Lung (tissue), 12 donors: Measurements from ENCODE around the gene CLCN2. TPM values are rescaled to one million over a fixed set of nuclear protein-coding genes. Genes with fewer than 3 reads are reported as not detected.

Experiments used
- ATAC-seq: fragments of 200-7000 bp; cut with Tn5 transposase; one replicate; pipeline ENCODE4 v1.9.1; 2020; ENCODE audit warnings: moderate number of reproducible peaks; ENCODE audit not compliant: insufficient read depth, low FRiP score
- DNase-seq, 3 donors: peaks; one replicate each; pipeline ENCODE4 v3.0.0-alpha.2; 2013 to 2017
- H3K27ac ChIP-seq, 2 donors: one replicate each; pipeline ENCODE4 v1.5.1; 2013; ENCODE audit warnings: mild to moderate bottlenecking in 2 of 2, moderate library complexity in 2 of 2, control low read depth in 1 of 2, inconsistent platforms in 1 of 2, low read depth in 1 of 2, low read length in 1 of 2
- H3K27me3 ChIP-seq, 3 donors: one replicate each; pipeline ENCODE4 v1.5.1; 2013; ENCODE audit warnings: low read length in 2 of 3; ENCODE audit not compliant: control insufficient read depth in 3 of 3, insufficient read depth in 3 of 3
- H3K36me3 ChIP-seq, 4 donors: one replicate each; pipeline ENCODE4 v1.5.1; 2013; ENCODE audit warnings: low read length in 4 of 4, mild to moderate bottlenecking in 1 of 4, moderate library complexity in 1 of 4; ENCODE audit not compliant: control insufficient read depth in 4 of 4, insufficient read depth in 4 of 4
- H3K4me1 ChIP-seq, 5 donors: one replicate each; pipeline ENCODE4 v1.5.1; 2013; ENCODE audit warnings: low read length in 5 of 5, mild to moderate bottlenecking in 2 of 5, moderate library complexity in 1 of 5; ENCODE audit not compliant: control insufficient read depth in 5 of 5, insufficient read depth in 5 of 5
- H3K4me3 ChIP-seq: one replicate; pipeline ENCODE4 v1.5.1; 2013; ENCODE audit warnings: mild to moderate bottlenecking, control low read depth, moderate library complexity
- H3K9ac ChIP-seq, 2 donors: one replicate each; pipeline ENCODE4 v1.5.1; 2013; ENCODE audit warnings: low read length in 2 of 2, control low read depth in 1 of 2; ENCODE audit not compliant: insufficient read depth in 1 of 2
- H3K9me3 ChIP-seq, 4 donors: one replicate each; pipeline ENCODE4 v1.5.1; 2013; ENCODE audit warnings: low read length in 3 of 4, mild to moderate bottlenecking in 1 of 4, moderate library complexity in 1 of 4; ENCODE audit not compliant: control insufficient read depth in 4 of 4, insufficient read depth in 3 of 4
- WGBS, 2 donors: extraction: QIAGEN DNeasy Blood & Tissue Kit; methylation state at CpG; one replicate each; pipeline ENCODE4 v1.1.7; 2013; 5-methylcytosine and 5-hydroxymethylcytosine counted together
- polyA plus RNA-seq, 2 donors: library from polyadenylated mRNA; stranded (reverse); fragments of 200-250 nt; gene quantifications; one replicate each; pipeline ENCODE4 v1.2.1, GENCODE V29; 2013
- total RNA-seq, 2 donors: library from RNA; depleted of rRNA in 1 of 2; stranded (reverse); fragments of >200 nt in 1 of 2; gene quantifications; one replicate each; pipeline ENCODE4 v1.2.1, GENCODE V29; 2014 to 2021
- TF ChIP-seq, protein P1 (sequence below): IDR thresholded peaks from 2 replicates; pipeline ENCODE4 v1.5.1; 2012; ENCODE audit warnings: mild to moderate bottlenecking; ENCODE audit errors: control extremely low read depth, extremely low read depth
- donor health status: control.
- donor health status: control.
- donor health status: Bipolar disorder and iron deficiency.
- donor health status: healthy.
- donor health status: DM: yes; HTN: yes; CAD: no.

CLCN2 gene
- total and polyA plus RNA-seq, 4 donors = 2.7 to 8.7 (median 5.4) TPM

DNA sequence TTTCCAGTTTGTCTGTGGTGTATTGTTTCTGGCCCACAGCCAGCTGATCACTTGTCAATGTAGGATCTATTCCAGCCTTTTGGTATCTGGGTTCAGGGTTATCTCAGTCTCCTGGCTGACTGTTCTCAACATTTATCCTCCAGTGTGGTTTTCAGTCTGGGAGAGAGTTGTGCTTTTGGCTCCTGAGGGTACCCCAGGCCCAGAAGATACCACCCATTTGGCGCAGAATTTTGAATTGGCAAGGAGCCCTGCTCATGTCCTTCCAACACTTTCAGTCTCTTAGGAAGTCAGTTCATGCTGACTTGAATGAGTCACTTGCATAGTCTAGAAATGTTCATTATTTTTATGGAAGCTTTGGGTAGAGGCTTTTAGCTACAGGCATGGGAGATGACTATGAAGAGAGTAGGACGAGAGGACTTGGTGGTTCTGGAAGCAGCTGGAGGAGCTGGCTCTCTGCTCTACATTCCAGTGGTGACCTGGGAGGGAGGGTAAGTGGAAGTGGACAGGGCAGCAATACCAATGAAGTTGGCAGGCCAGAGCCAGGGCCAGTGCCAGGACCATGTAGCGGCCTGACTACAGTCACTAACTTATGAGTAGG, 7.3 kb upstream of the CLCN2 start:
- H3K9me3 ChIP-seq = no peaks in the 10 kb centered on the region
- H3K27me3 ChIP-seq = no peaks in the 10 kb centered on the region
- DNase-seq (peak in 1 of 3 donors; percentile 49), ATAC-seq (no peak)
- peaks cover 10 to 30% (median 15%) of the 10 kb centered on the region in 4 donors for H3K36me3 ChIP-seq
- peaks cover 0 to 21% (median 7%) of the 10 kb centered on the region in 5 donors for H3K4me1 ChIP-seq
- H3K4me3 ChIP-seq = no peak overlapping the region
- TF ChIP-seq, protein P1, sequence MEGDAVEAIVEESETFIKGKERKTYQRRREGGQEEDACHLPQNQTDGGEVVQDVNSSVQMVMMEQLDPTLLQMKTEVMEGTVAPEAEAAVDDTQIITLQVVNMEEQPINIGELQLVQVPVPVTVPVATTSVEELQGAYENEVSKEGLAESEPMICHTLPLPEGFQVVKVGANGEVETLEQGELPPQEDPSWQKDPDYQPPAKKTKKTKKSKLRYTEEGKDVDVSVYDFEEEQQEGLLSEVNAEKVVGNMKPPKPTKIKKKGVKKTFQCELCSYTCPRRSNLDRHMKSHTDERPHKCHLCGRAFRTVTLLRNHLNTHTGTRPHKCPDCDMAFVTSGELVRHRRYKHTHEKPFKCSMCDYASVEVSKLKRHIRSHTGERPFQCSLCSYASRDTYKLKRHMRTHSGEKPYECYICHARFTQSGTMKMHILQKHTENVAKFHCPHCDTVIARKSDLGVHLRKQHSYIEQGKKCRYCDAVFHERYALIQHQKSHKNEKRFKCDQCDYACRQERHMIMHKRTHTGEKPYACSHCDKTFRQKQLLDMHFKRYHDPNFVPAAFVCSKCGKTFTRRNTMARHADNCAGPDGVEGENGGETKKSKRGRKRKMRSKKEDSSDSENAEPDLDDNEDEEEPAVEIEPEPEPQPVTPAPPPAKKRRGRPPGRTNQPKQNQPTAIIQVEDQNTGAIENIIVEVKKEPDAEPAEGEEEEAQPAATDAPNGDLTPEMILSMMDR = no peak
- H3K9ac ChIP-seq = no peak overlapping the region
- no peak overlapping the region for H3K27ac ChIP-seq
- WGBS, 2 donors = 62 to 84% methylated on average over 3 of the region's 3 CpGs

DNA sequence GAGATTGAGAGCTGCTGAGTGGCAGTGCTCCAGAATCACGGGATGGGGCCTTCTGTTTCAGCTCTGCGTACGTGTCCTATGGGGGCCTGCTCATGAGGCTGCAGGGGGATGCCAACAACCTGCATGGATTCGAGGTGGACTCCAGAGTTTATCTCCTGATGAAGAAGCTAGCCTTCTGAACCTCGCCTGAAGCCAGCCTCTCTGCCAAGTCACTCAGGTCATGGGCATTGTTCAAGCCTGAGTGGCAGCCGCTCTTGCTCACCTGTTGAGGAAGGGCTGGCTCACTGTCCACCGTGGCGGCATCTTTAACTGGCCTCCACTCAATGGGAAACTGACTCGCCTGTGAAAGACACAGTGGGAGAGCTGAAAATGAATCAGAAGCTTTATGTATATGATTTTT, 6.7 kb upstream of the CLCN2 start:
- H3K36me3 ChIP-seq = peaks cover 10 to 30% (median 15%) of the 10 kb centered on the region in 4 donors
- no peaks in the 10 kb centered on the region for H3K9me3 ChIP-seq
- WGBS, 2 donors = 89 to 96% methylated on average over 9 of the region's 9 CpGs
- no peak overlapping the region for H3K27ac ChIP-seq
- H3K9ac ChIP-seq = no peak overlapping the region
- no peak for ATAC-seq
- TF ChIP-seq, protein P1 = no peak
- H3K27me3 ChIP-seq = no peaks in the 10 kb centered on the region
- peaks cover 0 to 24% (median 7%) of the 10 kb centered on the region in 5 donors for H3K4me1 ChIP-seq
- no peak overlapping the region for H3K4me3 ChIP-seq
- no peak for DNase-seq

DNA sequence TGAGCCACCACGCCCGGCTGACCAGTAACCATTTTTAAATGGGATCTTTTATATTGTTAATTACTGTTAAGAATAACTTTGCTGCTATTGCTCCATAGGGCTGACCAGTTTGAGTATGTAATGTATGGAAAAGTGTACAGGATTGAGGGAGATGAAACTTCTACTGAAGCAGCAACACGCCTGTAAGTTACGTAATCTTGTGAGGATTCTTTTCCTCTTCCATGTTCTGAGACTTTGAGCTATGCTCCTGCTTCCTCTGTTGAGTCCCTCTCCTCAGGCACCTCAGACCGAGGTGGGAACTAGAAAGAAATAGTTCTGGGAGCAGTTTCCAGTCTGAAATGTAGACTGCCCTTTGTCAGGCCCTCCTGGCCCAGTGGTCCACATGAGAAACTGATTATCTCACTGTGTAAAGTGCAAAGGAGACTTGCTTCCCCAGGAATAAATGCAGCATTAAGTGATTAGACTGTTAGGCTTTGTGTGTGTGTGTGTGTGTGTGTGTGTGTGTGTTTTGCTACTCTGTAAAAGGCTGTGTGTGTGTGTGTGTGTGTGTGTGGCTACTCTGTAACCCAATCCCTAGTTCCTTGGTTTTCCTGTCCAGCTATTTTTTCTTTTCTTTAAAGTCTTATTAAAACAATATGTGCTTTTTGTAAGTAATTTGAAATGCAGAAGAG, 5.3 kb upstream of the CLCN2 start:
- TF ChIP-seq, protein P1 = no peak
- no peak overlapping the region for H3K27ac ChIP-seq
- H3K4me1 ChIP-seq = peaks cover 0 to 24% (median 7%) of the 10 kb centered on the region in 5 donors
- WGBS, 2 donors = 72 to 82% methylated on average over 5 of the region's 5 CpGs
- H3K9me3 ChIP-seq = no peaks in the 10 kb centered on the region
- no peak overlapping the region for H3K9ac ChIP-seq
- no peaks in the 10 kb centered on the region for H3K27me3 ChIP-seq
- no peak overlapping the region for H3K4me3 ChIP-seq
- DNase-seq = no peak
- H3K36me3 ChIP-seq = peaks cover 10 to 30% (median 15%) of the 10 kb centered on the region in 4 donors
- ATAC-seq = no peak
